GM10248 (cell line): ENCODE data around the gene IGF2R.

Source experiments
- CTCF ChIA-PET: fragments of 300-600 bp; sonication (Branson Sonifier 250); formaldehyde crosslinking; extraction: SDS; loops from one replicate; lab custom pipeline; 2021; ENCODE audit warnings: antibody characterized with exemption; lab: Yijun Ruan, JAX
- POLR2A ChIA-PET: fragments of 350-650 bp; sonication (Branson Sonifier 250); formaldehyde crosslinking; extraction: SDS; loops from one replicate; lab custom pipeline; 2020; ENCODE audit warnings: antibody characterized with exemption; lab: Yijun Ruan, JAX
- DNase-seq: peaks from one replicate; pipeline ENCODE4 v3.0.0; 2012; ENCODE audit errors: extremely low spot score
- TF ChIP-seq, protein P1 (sequence below): IDR thresholded peaks from 2 replicates; pipeline ENCODE4 v1.5.1; 2012; ENCODE audit warnings: mild to moderate bottlenecking, low read depth; ENCODE audit errors: extremely low read depth, missing control alignments, control extremely low read depth

IGF2R gene

DNA sequence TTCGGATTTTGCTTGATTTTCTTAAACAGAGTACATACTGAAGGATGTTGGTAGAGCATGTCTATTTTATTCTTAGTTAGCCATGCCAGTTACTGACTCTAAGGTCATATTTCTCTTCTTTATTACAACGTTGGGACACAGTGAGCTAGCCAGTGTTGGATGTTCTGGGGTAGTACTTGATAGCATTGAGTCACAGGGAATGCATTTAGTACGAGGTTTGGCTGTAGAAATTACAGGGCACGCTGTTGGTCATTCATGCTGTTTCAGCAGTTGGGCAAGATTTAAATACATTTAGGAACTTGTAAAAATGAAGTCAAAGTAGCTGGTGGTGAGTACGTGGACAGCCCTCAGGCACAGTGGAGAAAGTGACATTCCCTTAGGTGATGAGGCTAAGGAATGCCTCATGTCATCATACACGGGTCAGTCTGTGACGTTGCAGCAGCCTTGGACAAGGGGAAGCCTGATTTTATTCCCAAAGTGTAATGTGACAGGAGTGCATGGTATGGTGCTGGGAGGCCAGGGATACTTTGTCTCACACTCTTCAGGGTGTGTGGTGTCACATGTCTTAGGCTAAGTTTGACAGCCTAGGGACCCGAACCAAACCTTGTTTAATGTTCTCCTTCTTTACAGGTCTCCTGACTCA lies 95.0 kb downstream of the IGF2R start:
- TF ChIP-seq, protein P1, sequence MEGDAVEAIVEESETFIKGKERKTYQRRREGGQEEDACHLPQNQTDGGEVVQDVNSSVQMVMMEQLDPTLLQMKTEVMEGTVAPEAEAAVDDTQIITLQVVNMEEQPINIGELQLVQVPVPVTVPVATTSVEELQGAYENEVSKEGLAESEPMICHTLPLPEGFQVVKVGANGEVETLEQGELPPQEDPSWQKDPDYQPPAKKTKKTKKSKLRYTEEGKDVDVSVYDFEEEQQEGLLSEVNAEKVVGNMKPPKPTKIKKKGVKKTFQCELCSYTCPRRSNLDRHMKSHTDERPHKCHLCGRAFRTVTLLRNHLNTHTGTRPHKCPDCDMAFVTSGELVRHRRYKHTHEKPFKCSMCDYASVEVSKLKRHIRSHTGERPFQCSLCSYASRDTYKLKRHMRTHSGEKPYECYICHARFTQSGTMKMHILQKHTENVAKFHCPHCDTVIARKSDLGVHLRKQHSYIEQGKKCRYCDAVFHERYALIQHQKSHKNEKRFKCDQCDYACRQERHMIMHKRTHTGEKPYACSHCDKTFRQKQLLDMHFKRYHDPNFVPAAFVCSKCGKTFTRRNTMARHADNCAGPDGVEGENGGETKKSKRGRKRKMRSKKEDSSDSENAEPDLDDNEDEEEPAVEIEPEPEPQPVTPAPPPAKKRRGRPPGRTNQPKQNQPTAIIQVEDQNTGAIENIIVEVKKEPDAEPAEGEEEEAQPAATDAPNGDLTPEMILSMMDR = no peak
- DNase-seq = no peak
- CTCF ChIA-PET = no interaction called here
- POLR2A ChIA-PET = no interaction called here

DNA sequence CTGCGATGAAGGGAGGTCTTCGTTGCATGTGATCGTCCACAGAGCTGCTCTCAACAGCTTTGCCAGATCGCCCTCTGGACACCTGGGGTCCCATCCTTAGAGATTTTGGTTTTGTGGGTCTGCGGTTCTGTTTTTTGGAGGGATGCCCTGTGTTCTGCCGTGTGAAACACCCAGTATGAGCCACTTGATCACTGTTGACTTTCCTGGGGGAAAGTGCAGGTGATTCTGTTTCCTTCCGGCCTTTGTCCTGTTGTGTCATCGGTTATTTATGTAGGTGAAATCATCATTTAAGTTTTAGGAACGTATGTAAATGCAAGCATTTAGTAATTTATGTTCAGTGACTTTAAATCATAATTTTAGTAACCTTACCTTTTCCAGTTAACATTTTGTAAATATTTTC lies 96.3 kb downstream of the IGF2R start:
- TF ChIP-seq, protein P1 = no peak
- ChIA-PET POLR2A (no interaction called here), CTCF (no interaction called here)
- DNase-seq = no peak

DNA sequence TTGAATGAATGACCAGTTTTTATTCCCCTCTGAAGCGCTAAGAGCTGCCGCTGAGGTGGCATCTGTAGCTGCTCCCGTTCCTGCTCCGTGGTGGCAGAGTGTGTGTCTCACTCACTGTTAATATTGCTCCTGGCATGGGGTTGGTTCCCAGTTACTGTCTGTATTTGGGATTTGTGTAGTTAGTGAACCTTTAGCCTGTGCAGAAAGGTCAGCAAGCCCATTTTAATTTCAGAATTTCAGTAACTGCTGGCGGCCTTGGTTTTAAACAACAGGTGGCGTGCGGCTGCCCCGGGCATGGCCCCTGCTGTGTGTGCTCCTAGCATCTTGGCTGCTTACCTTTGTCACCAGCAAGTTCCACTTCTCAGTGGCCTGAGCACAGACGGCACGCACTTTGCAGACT lies 98.7 kb downstream of the IGF2R start:
- TF ChIP-seq, protein P1 = no peak
- DNase-seq = no peak
- ChIA-PET CTCF (interaction anchor here (1.3 kb wide), 1 partner anchor 8 kb away, joined by 3 read pairs; no protein-coding TSS in a partner anchor), POLR2A (no interaction called here)

DNA sequence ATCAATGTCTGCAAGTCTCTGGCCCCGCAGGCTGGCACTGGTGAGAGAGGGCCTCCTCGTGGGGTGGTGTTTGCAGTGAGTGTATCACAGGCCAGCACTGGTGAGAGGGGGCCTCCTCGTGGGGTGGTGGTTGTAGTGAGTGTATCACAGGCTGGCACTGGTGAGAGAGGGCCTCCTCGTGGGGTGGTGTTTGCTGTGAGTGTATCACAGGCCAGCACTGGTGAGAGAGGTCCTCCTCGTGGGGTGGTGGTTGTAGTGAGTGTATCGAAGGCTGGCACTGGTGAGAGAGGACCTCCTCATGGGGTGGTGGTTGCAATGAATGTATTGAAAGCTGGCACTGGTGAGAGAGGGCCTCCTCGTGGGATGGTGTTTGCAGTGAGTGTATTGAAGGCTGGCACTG lies 99.5 kb downstream of the IGF2R start:
- DNase-seq = no peak
- ChIA-PET POLR2A (interaction anchor here (1.0 kb wide), 1 partner anchor 94 kb away, joined by 3 read pairs; no protein-coding TSS in a partner anchor), CTCF (no interaction called here)
- TF ChIP-seq, protein P1 = no peak

DNA sequence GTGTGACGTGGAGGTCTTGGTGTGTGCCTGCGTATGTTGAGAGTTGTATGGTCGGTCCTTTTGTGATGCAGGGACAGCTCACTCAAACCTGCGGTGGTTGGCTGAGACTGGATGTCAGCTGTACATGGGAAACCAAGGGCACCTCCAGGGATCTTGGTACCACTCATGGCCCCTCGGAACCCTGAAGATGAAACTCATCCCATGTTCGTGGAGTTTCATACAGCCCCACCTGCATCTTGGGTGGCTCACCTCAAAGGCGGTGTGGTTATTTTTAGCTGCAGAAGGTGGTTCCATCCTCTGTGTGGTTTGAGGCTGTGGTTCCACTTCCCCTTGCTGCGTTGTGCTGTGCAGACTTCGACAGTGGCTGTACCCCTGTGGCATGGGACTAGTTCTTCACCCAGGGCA lies 100.2 kb downstream of the IGF2R start:
- peak; percentile 56 for DNase-seq
- POLR2A ChIA-PET = interaction anchor here (1.0 kb wide), 1 partner anchor 95 kb away, joined by 3 read pairs; no protein-coding TSS in a partner anchor
- TF ChIP-seq, protein P1 = no peak
- CTCF ChIA-PET = no interaction called here

DNA sequence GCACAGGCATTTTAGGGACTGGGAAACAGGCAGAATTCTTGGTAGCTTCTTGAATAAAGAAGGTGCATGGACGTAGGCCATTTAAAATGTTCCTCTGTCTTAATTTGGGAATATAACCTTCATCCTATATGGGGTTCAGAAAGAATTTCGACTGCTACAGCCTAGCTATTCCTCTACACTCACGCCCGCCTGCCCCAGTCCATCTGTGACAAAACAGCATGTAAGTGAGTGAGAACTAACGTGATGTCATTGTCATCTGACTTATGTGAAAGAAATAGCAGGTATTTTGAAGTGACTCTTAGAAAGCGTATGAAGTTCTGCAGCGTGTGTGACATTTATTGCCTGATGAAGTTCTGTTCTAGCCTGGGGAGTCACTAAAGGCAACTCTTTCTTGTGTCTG lies 100.6 kb downstream of the IGF2R start:
- TF ChIP-seq, protein P1 = no peak
- POLR2A ChIA-PET = interaction anchor here (1.0 kb wide), 1 partner anchor 95 kb away, joined by 3 read pairs; no protein-coding TSS in a partner anchor
- DNase-seq = no peak
- CTCF ChIA-PET = no interaction called here

DNA sequence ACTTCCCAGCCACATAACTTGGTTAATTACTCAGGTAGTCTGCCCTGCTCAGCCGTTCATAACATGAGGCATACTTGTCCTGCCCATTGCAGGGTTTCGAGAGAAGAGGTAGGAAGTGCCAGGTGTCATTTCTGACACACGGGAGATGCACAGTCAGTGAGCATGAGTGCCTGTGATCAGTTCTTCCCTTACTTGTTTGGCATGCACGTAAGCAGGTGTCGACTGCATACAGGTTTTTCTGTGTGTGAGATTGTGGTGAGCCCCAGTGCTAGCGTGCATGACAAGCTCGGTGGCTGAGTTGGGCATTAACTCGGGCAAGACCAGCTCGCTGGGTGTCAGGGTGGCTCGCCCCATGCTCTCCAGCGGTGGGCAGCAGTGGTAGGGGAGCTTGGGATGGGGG lies 101.5 kb downstream of the IGF2R start:
- TF ChIP-seq, protein P1 = no peak
- no peak for DNase-seq
- ChIA-PET POLR2A (no interaction called here), CTCF (interaction anchor here (1.5 kb wide), 1 partner anchor 385 kb away, joined by 4 read pairs; no protein-coding TSS in a partner anchor)
